GM12878 (cell line): Measurements from ENCODE around the gene ALG5.

Experiments used
- GABPA ChIP-seq: IDR thresholded peaks from 2 replicates; pipeline ENCODE4 v1.6.1; 2014; ENCODE audit warnings: antibody characterized with exemption, low read depth, mild to moderate bottlenecking, inconsistent platforms
- HDAC6 ChIP-seq: fragments of 200-600 bp; sonication (generic); IDR thresholded peaks from one replicate; pipeline ENCODE4 v1.8.0; 2017; ENCODE audit warnings: antibody characterized with exemption; ENCODE audit not compliant: unreplicated experiment
- SMAD1 ChIP-seq: fragments of 450-650 bp; IDR thresholded peaks from 2 replicates; pipeline ENCODE4 v1.6.1; 2018; ENCODE audit warnings: mild to moderate bottlenecking, low read depth; ENCODE audit not compliant: partially characterized antibody

DNA sequence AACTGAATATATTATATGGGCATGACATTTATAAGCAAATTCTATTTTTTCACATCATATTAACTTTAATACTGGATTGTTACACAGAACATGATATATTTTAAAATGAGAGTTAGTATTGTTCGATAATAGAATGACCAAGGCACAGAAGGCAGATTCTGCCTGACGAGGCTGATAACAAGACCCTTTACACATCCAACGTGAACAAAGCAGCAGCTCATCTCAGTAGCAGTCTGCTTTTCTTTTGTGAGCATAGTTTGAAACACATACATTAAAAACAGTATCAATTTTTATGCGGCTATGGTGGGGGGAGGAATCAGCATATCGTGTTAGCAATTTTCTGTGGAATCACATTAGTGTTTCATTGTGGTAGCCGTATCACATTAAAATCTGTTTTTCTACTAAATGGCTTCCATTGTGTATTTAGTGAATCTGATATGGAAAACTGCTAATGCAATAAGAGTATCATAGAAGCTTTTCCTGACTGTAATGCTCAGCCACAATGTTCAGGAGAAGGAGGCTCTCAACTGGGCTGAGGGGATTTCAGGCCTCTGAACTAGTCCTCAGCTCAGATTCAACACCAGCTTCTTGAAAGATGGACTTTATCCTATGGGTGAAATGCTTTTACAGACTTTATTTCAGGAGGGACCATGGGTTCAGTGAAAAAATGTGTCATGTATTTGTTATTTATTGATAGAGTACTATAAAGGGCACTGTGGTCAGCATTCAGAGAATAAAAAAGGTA, 83.1 kb downstream of the ALG5 start:
- no peak for TF ChIP-seq SMAD1
- no peak for TF ChIP-seq HDAC6
- TF ChIP-seq GABPA = no peak
